ENCODE results near the gene CAVIN3. TPM values are rescaled to one million over a fixed set of nuclear protein-coding genes. Genes with fewer than 3 reads are reported as not detected.

The CAVIN3 gene
- total and polyA plus RNA-seq, 9 donors = 36.7 to 119 (median 61.2) TPM

GRCh38 chr11:6303661-6304060 is 16.6 kb downstream of the CAVIN3 start:
- DNase-seq = no peak
- WGBS, 3 donors = 84 to 87% (median 85%) methylated on average over 6 of the region's 6 CpGs
- intact Hi-C loops (cut with DNase I) = no loop called here
- Histone ChIP-seq H3K36me3 (no peaks in the 10 kb centered on the region), H3K27ac (no peak overlapping the region), H3K27me3 (no peaks in the 10 kb centered on the region), H3K4me3 (no peak overlapping the region), H3K9me3 (no peaks in the 10 kb centered on the region), H3K4me1 (ENCODE audit: insufficient read depth) (no peaks in the 10 kb centered on the region)
- TF ChIP-seq CTCF (IDR thresholded peaks at IDR 0.05) (no peak), EP300 (IDR thresholded peaks at IDR 0.05) (no peak), POLR2A (IDR thresholded peaks at IDR 0.05) (no peak)

GRCh38 chr11:6301096-6301495 is 19.2 kb downstream of the CAVIN3 start:
- no peaks in the 10 kb centered on the region for H3K4me1 ChIP-seq (ENCODE audit: insufficient read depth)
- no peaks in the 10 kb centered on the region for H3K9me3 ChIP-seq
- no peak for DNase-seq
- no peaks in the 10 kb centered on the region for H3K27me3 ChIP-seq
- intact Hi-C loops (cut with DNase I) = no loop called here
- 88 to 90% (median 88%) methylated on average over 2 of the region's 2 CpGs for WGBS, 3 donors
- no peaks in the 10 kb centered on the region for H3K36me3 ChIP-seq
- H3K27ac ChIP-seq = no peak overlapping the region
- H3K4me3 ChIP-seq = no peak overlapping the region
- TF ChIP-seq EP300 (IDR thresholded peaks at IDR 0.05) (no peak), POLR2A (IDR thresholded peaks at IDR 0.05) (no peak), CTCF (IDR thresholded peaks at IDR 0.05) (no peak)

GRCh38 chr11:6300325-6300724 is 20.0 kb downstream of the CAVIN3 start:
- H3K9me3 ChIP-seq = no peaks in the 10 kb centered on the region
- H3K4me3 ChIP-seq = no peak overlapping the region
- H3K4me1 ChIP-seq (ENCODE audit: insufficient read depth) = no peaks in the 10 kb centered on the region
- no peaks in the 10 kb centered on the region for H3K27me3 ChIP-seq
- no peak for DNase-seq
- no peak for TF ChIP-seq EP300 (IDR thresholded peaks at IDR 0.05)
- no peak for TF ChIP-seq CTCF (IDR thresholded peaks at IDR 0.05)
- no peak for TF ChIP-seq POLR2A (IDR thresholded peaks at IDR 0.05)
- H3K36me3 ChIP-seq = no peaks in the 10 kb centered on the region
- H3K27ac ChIP-seq = no peak overlapping the region
- intact Hi-C loops (cut with DNase I) = no loop called here
- WGBS, 3 donors = 37 to 62% (median 49%) methylated on average over 3 of the region's 3 CpGs

GRCh38 chr11:6298605-6299004 is 21.7 kb downstream of the CAVIN3 start:
- Histone ChIP-seq H3K36me3 (no peaks in the 10 kb centered on the region), H3K27ac (no peak overlapping the region), H3K9me3 (no peaks in the 10 kb centered on the region), H3K27me3 (no peaks in the 10 kb centered on the region), H3K4me3 (no peak overlapping the region), H3K4me1 (ENCODE audit: insufficient read depth) (no peaks in the 10 kb centered on the region)
- intact Hi-C loops (cut with DNase I) = loop anchor here in 1 of 4 donors (10.0 kb wide), 1 partner anchor 56 kb away; no protein-coding TSS in a partner anchor
- 70 to 83% (median 73%) methylated on average over 4 of the region's 4 CpGs for WGBS, 3 donors
- no peak for DNase-seq
- TF ChIP-seq EP300 (IDR thresholded peaks at IDR 0.05) = no peak
- no peak for TF ChIP-seq POLR2A (IDR thresholded peaks at IDR 0.05)
- TF ChIP-seq CTCF (IDR thresholded peaks at IDR 0.05) = no peak
